Hematopoietic multipotent progenitor cell treated with erythropoietin and hydrocortisone succinate and interleukin-3 and kit ligand, for 8 days (in vitro differentiated cells): ENCODE results near the gene ST14.
"Not testable (repeated sequence)": the region's sequence is repeated elsewhere in the genome, so short reads cannot be mapped to it uniquely, and the experiment has no call there.

ENCODE experiments used
- DNase-seq: peaks from one replicate; pipeline ENCODE4 v3.0.0-alpha.2; 2015

ST14 gene

DNA sequence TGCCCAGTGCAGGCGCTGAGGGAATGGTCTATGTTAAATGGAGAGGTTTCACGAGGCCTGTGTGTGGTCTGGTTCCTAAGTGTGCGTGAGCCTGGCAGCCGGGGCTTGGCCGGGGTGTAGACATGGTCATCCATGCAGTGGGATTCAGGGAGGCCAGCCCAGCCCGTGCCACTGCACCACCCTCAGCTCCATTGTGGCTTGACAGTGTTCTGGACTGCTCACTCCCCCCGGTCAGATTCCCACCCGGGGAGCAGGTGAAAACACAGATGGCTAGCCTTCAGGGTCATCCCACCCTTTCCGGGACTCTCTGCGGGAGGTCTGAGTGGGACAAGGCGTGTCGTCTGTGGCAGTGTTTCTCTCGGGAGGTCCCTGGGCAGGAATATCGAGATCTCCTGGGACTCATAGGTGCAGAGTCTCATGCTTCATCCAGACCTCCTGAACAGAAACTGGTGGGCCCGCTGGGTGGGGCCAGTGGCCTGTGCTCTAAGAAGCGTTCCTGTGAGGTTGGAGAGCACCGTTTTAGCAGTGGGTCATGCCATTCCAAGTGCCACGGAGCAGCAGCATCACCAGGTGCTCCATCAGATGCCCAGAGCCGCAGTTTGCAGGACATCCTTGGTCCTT, 52.3 kb downstream of the ST14 start:
- no peak for DNase-seq

DNA sequence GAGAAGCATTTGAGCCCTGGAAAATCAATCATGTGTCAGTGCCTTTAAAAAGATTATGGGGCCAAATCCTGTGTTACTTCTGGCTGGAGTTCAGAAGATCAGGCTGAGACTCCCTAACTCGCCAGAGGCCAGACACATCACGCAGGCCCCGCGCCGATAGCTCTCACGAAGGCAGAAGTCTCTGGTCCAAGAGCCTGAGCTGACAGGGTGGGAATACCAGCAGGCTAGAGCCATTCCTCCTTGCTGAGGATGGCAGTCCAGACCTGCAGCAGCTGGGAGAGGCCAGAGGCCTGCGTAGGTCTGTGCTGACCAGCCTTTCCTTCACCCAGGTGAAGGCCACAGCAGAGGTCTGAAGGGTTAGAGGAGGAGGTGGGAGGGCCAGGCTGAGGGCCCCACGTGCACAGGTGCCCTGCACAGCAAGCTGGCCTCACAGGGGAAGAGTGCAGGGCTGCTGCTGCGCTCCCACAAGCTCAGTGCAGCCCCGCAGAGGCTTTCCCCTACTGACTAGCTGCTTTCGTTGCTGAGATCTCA, 52.9 kb downstream of the ST14 start:
- no peak for DNase-seq

DNA sequence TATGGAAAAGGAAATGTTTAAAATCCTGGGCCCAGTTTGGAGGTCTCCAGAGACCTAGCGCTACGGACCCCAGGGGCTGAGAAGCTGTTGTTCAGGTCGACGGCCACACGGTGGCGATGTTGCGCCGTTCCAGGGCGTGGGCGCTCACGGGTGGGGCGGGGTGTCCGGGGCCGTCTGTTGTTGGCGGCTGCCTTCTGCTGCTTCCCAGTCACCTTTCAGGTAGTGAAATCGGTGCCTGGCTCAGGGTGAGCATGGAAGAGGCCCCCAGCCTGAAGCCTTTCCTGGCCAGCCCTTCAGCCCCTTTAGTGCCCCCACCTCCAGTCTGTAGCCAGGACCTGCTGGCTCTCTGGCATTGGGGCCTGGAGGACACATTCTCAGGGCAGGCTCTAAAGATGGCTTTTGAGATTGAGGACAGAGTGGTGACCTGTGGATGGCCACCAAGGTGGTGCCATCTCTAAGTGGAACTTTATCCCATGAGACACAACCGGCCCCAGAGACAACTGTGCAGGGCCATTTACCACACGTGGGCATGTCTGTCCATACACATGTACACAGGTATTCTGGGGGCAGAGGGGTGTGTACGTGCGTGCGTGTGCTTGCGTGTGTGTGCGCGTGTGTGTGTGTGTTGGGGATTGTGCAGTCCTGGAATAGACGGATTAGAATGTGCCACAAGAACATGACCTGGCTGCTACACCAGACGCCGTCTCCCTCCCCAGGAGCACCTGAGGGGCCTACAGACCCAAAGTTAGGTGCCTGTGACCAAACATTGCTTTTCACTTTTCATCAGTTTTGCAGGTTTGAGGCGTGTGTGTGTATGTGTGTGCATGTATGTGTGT, 53.8 kb downstream of the ST14 start:
- DNase-seq = peak; percentile 45

DNA sequence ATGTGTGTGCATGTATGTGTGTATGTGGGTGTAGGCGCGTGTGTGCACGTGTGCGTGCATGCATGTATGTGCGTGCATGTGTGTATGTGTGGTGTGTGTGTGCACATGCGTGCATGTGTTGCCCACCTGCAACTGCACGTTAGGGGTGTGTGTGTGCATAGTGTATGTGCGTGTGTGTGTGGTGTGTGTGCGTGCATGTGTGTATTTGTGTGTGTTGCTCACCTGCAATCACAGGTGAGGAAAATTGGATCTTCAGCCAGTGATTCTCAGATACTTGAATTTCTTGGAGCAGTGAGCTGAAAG, 54.3 kb downstream of the ST14 start:
- DNase-seq = no peak

DNA sequence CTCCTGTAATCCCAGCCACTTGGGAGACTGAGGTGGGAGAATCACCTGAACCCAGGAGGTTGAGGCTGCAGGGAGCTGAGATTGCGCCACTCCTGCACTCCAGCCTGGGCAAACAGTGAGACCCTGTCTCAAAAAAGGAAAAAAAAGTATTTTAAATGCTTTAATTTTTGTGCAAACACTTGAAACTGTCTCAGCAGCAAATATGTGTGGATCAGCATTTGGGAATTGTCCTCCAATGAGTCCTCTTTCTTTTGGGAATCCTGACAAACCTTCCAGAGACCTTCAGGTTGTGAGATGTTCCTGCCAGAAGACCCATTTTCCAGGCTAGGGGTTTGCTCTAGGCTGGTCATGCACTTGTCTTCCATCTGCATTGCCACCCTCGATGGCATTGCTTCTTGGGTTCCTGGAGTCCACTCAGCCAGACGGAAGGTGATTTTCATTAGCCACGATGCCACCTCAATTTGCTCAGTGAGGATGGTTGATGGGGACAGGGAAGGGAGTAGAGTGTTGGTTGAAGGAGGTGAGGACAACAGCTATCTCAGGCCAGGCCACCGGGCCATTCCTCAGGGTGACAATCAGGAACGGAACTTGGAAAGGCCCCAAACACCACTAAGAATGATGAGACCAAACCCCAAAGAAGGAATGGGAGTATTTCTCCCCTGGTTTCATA, 55.4 kb downstream of the ST14 start:
- no peak for DNase-seq

DNA sequence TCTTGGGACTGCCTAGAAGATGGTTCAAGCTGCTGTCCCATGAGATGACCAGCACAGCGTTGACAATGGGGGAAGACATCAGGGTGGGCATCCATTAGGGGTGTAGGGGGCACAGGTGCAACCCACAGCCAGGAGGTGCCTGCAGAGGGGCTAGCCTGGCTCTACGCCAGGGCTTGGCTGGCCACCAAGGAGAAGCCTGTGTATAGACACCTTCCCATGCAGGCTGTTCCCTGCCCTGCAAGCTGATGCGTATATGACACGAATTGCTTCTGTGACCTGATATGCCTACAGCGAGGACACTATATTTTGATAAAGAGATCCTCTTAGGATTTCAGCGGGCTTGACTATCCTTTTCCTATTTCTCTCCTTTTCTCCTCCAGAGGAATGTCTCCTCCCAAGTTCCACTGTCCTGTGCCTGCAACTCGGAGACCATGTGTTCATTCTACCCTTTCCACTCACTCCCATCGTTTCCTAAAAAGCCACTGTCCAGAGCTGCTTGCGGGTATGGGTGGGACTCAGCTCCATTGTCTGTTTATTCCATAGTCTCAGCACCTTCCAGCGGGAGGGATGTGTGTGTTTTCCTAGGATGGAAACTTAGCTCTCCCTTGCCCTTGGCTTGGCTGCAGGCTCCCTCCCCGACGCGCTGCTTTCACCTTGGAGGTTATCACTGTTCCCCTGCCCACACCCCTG, 56.1 kb downstream of the ST14 start:
- DNase-seq = no peak

DNA sequence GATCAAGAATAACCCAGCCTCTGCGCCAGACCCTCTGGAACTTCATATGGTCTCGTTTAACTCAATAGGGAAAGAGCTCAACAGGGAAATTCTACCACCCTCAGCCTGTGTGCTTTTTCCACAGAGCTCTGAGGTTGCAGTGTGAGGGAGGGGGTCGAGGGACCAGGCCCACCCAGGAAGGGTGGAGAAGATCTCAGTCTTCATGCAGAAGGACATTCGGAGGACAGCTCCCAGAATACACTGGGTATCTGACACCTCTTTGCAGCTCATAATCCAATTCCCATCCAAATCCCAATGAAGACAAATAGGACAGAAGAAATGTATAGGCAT, 56.6 kb downstream of the ST14 start:
- DNase-seq = no peak

DNA sequence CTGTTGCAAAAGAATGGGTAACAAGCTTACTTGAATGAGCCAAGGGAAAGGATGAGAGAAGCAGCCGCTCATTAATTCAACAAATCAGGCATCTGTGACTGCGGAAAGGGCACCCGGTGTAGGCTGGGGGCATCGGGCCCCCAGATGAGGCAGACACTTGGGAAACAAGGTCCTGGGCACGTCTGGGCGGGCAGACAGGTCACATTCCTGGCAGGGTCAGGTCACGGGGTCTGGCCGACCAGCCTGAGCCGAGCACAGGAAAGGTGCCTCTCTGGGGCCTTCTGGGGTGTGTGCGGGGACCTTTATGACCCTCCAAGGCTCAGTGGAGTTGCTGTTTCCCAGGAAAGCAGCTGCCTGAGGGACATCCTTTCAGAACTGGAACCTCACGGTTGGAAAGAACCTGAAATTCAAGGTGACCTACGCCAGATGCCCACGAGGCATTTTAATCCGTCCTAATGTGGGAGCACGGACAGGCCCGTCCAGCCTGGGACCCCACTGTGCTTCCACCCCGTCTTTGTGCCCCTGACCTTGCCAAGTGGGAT, 57.1 kb downstream of the ST14 start:
- DNase-seq = no peak

DNA sequence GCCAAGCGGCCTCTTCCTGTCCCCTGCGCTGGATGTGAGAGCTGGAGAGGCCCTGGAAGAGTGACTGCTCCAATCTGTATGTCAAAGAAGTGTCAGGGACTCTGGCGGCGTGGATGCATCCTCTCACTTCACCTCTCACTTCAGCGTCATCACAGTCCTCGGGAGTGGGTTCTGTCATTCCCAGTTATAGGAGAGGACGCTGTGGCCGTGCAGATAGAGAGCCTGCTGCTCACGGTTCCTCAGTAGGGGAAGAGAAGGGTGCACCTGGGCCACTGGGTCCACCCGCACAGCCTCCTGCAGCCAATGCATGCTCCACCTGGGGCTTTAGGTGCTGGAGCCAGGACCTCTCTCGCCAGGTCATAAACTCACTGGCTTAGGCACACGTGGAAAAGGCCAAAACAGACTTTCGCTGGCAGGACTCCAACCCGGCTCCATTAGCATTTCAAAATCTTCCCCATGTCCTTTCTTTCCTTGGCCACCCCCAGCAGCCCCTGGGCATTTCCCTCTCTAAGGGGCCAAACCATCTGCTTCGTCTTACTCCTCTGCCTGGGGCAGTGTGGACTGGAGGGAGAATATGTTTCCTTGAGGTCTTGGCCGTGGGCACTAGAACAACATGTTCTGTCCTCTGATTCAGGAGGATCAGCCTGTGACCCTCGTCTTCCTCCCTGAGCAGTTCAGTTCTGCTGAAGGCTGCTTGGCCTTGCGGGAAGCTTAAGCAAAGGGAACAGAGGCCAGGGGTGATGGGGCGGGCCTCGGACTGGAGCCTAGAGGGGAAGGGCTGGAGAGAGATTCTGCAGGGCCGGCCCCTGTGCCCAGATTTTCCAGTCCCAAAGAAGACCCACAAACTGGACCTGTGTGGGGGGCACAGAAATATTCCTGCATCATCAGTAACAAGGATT, 57.8 kb downstream of the ST14 start:
- DNase-seq = no peak

DNA sequence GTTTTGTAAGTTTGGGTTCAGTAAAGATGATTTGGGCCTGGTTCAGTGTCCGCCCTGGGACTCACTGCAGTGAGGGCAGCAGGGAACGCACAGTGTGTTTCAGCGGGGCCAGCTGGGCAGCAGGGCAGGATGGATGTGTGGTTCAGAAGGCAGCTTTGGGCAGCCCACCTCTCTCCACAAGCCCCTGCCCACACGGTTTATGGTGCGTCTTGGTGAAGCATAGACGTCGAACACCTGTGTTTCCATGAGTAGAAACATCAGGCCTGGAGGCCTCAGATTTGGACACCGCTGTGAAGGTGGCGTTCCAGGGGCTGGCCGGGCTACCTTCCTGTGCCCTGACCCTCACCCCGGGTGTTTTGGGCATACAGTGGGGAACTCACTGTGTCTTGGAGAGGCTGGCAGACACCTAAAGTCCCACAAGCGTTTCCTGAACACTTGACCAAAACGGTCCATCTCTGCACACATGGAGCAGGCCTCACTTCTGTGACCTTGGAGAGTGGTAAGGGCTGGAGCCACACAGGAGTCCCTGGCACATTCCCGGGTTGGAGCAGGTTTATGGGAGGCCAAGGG, 59.0 kb downstream of the ST14 start:
- no peak for DNase-seq

DNA sequence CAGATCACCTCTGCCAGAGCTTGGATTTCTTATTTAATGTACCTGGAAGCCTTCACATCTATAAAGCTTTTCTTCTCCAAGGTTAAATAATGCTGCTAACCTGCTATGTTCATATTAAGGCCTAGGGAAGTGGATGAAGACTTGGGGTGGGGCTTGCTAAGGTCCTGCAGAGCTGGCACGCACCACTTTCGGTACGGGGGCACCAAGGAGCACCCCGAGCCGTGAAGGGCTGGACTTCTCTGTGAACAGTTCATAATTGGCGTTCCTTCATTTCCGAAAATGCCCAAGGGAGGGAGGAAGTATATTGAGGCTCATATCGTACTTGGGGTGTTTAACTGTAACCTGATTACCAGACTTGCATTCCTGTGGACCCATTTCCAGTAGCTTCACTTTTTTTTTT, 59.6 kb downstream of the ST14 start:
- no peak for DNase-seq

DNA sequence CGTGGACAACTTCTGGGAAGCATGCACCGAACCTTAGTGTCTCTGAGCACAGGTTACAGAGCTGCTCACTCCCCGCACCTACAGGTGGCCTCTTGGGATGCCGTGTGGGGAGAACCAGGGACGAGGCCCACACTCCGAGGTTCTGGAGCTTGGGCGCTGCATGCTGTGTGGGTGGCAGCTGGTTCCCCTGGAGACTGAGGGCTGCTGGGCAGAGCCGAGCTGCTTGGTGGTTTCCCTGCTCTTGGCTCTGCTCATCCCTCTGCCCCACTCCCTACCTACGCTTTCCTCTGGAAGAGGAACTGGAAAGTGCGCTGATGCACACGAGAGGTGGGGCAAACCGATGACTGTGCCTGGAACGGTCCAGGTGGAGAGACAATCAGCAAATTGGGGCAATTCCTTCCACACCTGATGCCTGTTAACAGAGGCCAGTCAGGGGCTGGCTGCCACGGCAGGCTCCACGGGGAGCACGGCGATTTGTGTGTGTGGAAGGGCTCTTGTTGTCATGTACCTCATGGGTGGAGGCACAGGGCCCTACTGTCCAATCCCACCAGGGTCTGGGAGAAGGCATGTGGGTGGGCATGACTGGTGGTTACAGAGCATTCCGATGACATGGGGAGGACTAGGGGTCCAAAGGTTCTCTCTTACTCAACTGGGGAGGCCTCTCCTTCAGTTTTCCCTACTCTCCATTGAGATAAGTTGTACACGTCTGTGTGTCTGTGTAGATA, 60.9 kb downstream of the ST14 start:
- no peak for DNase-seq

DNA sequence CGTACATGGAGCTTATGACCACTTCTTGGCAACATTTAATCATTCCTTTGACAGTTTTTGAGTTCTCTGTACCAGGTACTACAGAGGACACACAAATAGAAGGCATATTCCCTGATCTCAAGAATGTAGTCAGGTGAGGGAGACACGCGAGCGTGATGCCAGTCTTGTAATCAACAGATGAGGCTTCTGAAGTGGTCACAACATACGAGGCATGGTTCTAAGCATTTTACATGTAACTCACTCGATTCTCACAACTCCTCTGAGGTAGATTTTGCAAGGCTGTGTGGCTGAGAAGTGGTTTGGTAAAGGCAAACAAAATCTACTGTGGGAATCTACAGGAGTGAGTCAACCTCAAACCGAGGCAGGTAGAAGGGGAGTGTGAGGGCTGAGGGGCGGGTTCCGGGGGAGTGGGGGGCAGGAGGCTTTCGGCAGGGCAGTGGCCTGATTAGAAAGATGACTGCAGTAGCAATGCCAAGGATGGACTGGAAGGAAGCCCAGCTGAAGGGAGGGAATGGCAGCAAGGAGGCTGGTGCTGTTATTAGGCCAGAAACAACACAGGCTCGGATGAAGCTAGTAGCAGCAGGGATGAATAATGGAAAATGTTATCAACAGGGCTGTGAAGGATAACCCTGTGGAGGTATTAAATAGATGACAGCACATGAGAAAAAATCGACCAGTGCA, 63.8 kb downstream of the ST14 start:
- DNase-seq = no peak

DNA sequence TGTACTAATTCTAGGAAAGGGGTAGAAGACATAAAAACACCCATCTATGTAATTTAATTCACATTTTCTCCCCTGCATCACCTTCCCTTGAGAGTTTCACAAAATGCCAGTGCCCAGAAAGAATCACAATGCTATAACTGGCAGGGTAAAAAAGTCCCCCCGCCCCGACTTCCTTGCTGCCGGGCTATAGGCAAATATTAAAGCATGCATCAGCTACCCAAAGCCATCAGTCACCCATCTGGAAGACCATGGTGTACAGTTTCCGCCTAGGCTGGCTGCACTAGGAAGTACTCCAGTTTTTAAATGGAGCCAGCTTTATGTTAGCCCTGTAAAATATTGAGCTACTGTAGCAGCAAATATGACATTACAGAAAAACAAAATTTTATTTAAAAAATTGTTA, 67.8 kb downstream of the ST14 start:
- no peak for DNase-seq

DNA sequence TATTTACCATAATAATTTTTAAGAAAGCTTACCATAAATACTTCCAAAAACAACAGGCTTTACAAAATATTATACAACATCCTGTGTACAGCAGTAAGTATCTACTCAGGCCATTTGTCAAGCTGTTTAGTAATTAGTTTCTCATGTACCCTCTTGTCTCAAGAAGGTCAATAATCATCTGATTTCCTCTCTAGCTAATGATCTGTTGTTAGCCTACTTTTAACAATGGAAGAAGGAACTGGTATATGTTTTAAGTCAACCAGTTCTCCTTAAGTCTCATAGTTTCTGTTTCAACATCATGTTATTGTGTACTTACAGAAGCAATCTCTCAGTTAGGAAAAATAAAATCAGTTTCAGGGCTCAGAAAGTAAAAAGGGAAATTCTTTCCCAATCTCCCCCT, 73.9 kb downstream of the ST14 start:
- DNase-seq = not testable (repeated sequence)

DNA sequence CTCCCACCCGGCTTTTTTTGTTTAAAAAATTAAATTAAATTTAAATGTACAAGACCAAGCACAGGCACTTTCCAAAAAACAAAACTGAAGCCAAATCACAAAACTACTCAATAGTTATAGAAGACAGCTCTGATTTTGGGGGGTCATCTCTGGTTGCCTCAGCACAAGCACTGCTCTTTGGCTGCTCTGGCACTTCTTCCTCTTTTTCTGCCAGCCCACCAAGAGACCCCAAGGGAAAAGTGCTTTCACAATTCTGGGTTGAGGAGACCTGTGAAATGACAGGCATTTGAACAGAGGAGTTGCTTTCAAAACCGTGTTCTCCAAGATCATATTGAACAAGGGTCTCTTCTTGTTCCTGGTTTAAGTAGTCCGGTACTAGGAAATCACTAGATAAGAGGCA, 74.3 kb downstream of the ST14 start:
- DNase-seq = not testable (repeated sequence)

DNA sequence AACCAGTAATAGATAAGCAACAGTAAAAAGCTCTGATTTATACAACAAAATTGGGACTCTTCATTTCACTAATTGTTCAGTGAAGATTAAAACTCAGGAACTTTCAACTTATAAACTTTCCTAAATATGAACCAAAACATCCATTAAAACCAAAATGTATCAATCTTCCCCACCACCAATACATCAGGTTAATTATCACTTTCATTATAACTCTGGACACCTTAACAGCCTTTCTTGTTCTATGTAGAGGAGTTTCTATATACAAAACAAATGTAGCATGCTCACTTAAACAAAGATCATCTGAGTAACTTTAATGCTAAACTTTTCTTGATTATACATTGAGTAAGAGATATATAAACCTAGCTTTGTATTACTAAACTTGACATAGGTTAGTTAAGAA, 74.7 kb downstream of the ST14 start:
- no peak for DNase-seq

DNA sequence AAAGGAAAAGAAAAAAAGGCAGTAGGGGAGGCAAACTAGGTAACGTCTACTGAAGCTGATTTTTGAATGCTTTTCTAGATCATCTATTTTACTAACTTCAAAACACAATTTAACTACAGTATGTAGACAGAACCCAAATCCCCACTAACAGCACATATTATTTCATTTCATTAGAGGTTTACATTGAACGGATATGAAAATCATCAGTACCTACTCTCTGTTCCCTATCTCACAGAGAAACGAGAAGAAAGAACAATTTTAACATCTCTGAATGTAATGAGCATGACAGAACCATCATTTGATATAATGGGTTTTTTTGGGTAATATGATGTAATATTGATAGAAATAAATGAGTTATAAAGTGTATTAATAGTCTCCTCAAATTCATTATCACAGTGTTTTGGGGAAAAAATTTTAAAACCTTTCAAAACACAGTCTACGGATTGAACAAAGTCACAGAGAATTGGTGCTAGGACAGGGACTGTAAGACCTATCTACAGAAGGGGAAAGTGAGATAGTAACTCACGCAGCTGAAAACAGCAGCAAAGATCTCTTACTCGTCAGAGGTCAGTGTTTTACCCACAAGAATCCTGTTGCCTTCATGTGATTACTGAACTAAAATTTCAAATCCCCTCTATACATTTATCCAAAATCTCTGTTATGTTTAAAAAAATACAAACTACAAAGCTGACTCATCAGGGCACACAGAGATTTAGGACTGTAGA, 77.9 kb downstream of the ST14 start:
- no peak for DNase-seq

DNA sequence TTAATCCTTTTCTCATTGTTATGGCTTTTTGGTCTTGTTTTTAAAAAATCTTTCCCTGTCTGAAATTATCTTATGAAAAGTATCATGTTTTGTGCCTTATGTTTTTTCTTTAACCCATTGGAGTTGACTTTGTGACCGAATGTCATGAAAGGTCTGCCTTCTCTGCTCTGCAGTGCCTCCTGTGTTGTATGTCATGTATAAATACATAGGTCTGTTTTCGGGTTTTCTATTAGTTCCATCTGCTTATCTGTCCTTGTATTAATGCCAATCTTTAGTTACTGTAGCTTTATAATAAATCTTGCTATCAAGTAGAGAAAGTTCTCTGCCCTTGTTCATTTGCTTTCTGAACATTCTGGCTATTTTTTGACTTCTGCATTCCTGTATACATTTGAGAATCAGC, 82.1 kb downstream of the ST14 start:
- DNase-seq = peak; percentile 70

DNA sequence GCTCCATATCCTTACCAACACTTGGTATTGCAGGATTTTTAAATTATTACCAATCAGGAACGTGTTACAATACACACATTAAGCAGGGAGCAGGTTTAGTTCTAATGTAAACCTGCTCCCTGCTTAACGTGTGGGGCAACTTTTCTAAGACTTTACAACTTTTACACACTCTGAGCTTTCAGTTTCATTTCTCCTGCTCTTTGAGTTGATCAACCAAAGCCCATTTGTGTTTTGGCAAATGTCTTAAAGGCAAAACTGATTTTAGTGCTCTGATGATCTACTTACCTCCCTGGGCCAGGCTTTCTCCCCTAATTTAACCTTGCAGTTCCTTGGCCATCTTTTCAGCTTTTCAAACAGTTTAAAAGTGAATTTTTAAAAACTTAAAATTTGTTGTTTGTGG, 84.2 kb downstream of the ST14 start:
- DNase-seq = no peak
